Panc1 (cell line): ENCODE measurements around the gene ENTPD3. TPM values are rescaled to one million over a fixed set of nuclear protein-coding genes. Genes with fewer than 3 reads are reported as not detected.

ENCODE experiments used
- ATAC-seq: fragments of 200-7000 bp; cut with Tn5 transposase; 2 replicates; pipeline ENCODE4 v1.9.1; 2020; ENCODE audit warnings: mild to moderate bottlenecking, moderate library complexity
- BruUV-seq: library from RNA; stranded (reverse); fragments of 400-500 nt; replicated peaks from 2 replicates; lab custom pipeline; 2021; lab: Mats Ljungman, UMichigan
- CTCF ChIA-PET: fragments of 300-600 bp; sonication (Branson Sonifier 250); formaldehyde crosslinking; loops from one replicate; lab custom pipeline; 2022; ENCODE audit warnings: antibody characterized with exemption; lab: Charles Lee
- POLR2A ChIA-PET: fragments of 300-600 bp; sonication (Branson Sonifier 250); formaldehyde crosslinking; loops from one replicate; lab custom pipeline; 2022; ENCODE audit warnings: antibody characterized with exemption; lab: Charles Lee
- DNase-seq: peaks from one replicate; pipeline ENCODE4 v3.0.0-alpha.2; 2010; ENCODE audit warnings: low read depth, low spot score
- H3K27ac ChIP-seq: 2 replicates; pipeline ENCODE4 v1.5.1; 2011; ENCODE audit warnings: mild to moderate bottlenecking, low read length, inconsistent platforms
- H3K27me3 ChIP-seq: fragments of 200-500 bp; sonication (Bioruptor generic); 2 replicates; pipeline ENCODE4 v1.6.0; 2014; ENCODE audit warnings: low read length, inconsistent platforms; ENCODE audit not compliant: control insufficient read depth, insufficient read depth
- H3K36me3 ChIP-seq: fragments of 200-500 bp; sonication (Bioruptor generic); 2 replicates; pipeline ENCODE4 v1.5.1; 2014; ENCODE audit warnings: inconsistent platforms, mild to moderate bottlenecking, low read length, moderate library complexity; ENCODE audit not compliant: control insufficient read depth, insufficient read depth
- H3K4me1 ChIP-seq: 2 replicates; pipeline ENCODE4 v1.5.1; 2011; ENCODE audit warnings: inconsistent platforms, mild to moderate bottlenecking, low read length, moderate library complexity; ENCODE audit not compliant: control insufficient read depth, insufficient read depth
- H3K4me3 ChIP-seq, 2 experiments: 2 replicates each; pipeline ENCODE4 v1.5.1; 2011 to 2012; ENCODE audit warnings: low read depth in 2 of 2, low read length in 2 of 2, mild to moderate bottlenecking in 2 of 2, inconsistent platforms in 1 of 2, moderate library complexity in 1 of 2
- H3K9me3 ChIP-seq: fragments of 200-500 bp; sonication (Bioruptor generic); 2 replicates; pipeline ENCODE4 v1.5.1; 2014; ENCODE audit warnings: low read depth, mild to moderate bottlenecking, inconsistent platforms, low read length, moderate library complexity; ENCODE audit not compliant: control insufficient read depth, insufficient read depth
- CTCF ChIP-seq: fragments of 450-650 bp; IDR thresholded peaks from 2 replicates; pipeline ENCODE4 v1.5.1; 2017; ENCODE audit warnings: mild to moderate bottlenecking
- POLR2AphosphoS5 ChIP-seq: IDR thresholded peaks from 2 replicates; pipeline ENCODE4 v1.6.1; 2012; ENCODE audit warnings: mild to moderate bottlenecking, low read depth, low read length, moderate library complexity
- SIN3A ChIP-seq: IDR thresholded peaks from 2 replicates; pipeline ENCODE4 v1.6.1; 2012; ENCODE audit warnings: low read depth, mild to moderate bottlenecking, low read length, moderate library complexity, borderline replicate concordance; ENCODE audit not compliant: insufficient read depth
- TCF7L2 ChIP-seq: IDR thresholded peaks from 2 replicates; pipeline ENCODE4 v1.6.1; 2011; ENCODE audit warnings: mild to moderate bottlenecking, low read depth, low read length, inconsistent platforms
- in situ Hi-C: cut with HindIII; loops from 2 replicates; pipeline ENCODE4 v1.10.0; 2016; ENCODE audit warnings: low sequenced_read_pairs, low pct_unique_long_range_greater_than_20kb
- intact Hi-C: fragments of 100-400 bp; cut with micrococcal nuclease; formaldehyde crosslinking; loops from one replicate; pipeline ENCODE4 v1.10.0; 2022; ENCODE audit not compliant: unreplicated experiment
- total RNA-seq: library from RNA; stranded (reverse); gene quantifications from one replicate; pipeline ENCODE4 v1.2.1, GENCODE V29; 2021; ENCODE audit not compliant: unreplicated experiment
- TF ChIP-seq, protein P1 (sequence below), 2 experiments: IDR thresholded peaks; 2 replicates each; pipeline ENCODE4 v1.6.1; 2011 to 2012; ENCODE audit warnings: low read depth in 2 of 2, control low read depth in 1 of 2, low read length in 1 of 2, mild to moderate bottlenecking in 1 of 2, moderate library complexity in 1 of 2; ENCODE audit not compliant: insufficient read depth in 1 of 2

Gene ENTPD3
- total RNA-seq, 1 experiment from 2014 or later, result not detected

- intact Hi-C loops, result no loop called here
- Histone ChIP-seq H3K9me3 (no peaks in the 10 kb centered on the region), H3K27me3 (no peaks in the 10 kb centered on the region; the same call in 1 of the 2 replicates), H3K36me3 (no peaks in the 10 kb centered on the region), H3K4me3 (no peak overlapping the region), H3K4me1 (no peaks in the 10 kb centered on the region), H3K27ac (no peak overlapping the region)
- BruUV-seq, result no TSS peak
- in situ Hi-C loops, result no loop called here
- DNase-seq, result no peak
- no peak for ATAC-seq
- TF ChIP-seq TCF7L2 (no peak), POLR2AphosphoS5 (no peak), SIN3A (no peak), CTCF (no peak)
- TF ChIP-seq, protein P1, sequence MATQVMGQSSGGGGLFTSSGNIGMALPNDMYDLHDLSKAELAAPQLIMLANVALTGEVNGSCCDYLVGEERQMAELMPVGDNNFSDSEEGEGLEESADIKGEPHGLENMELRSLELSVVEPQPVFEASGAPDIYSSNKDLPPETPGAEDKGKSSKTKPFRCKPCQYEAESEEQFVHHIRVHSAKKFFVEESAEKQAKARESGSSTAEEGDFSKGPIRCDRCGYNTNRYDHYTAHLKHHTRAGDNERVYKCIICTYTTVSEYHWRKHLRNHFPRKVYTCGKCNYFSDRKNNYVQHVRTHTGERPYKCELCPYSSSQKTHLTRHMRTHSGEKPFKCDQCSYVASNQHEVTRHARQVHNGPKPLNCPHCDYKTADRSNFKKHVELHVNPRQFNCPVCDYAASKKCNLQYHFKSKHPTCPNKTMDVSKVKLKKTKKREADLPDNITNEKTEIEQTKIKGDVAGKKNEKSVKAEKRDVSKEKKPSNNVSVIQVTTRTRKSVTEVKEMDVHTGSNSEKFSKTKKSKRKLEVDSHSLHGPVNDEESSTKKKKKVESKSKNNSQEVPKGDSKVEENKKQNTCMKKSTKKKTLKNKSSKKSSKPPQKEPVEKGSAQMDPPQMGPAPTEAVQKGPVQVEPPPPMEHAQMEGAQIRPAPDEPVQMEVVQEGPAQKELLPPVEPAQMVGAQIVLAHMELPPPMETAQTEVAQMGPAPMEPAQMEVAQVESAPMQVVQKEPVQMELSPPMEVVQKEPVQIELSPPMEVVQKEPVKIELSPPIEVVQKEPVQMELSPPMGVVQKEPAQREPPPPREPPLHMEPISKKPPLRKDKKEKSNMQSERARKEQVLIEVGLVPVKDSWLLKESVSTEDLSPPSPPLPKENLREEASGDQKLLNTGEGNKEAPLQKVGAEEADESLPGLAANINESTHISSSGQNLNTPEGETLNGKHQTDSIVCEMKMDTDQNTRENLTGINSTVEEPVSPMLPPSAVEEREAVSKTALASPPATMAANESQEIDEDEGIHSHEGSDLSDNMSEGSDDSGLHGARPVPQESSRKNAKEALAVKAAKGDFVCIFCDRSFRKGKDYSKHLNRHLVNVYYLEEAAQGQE (IDR thresholded peaks at IDR 0.05; ENCODE audit: insufficient read depth in 1 of 2, low read depth in 2 of 2, low read length in 1 of 2), result no peak
- ChIA-PET POLR2A (no interaction called here), CTCF (no interaction called here)
Observed at GRCh38 chr3:40358454-40358853, 28.5 kb upstream of the ENTPD3 start.

DNA sequence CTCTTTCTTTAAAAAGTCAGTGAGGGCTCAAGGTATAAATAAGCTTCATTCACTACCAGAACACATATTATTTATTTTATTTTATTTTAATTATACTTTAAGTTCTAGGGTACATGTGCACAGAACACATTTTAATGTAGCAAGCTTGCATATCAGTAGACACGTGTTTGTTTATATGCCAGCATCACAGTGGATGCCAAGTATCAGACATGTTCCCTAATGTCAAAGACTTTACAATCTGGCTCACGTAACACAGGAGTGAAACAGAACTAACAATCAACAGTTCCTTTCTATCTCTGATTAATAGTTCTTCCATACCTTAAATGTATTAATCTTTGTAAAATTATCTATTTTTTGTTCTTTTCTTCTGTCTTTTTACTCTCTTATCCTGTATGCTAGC is 23.3 kb upstream of the ENTPD3 start:
- ChIA-PET POLR2A (no interaction called here), CTCF (no interaction called here)
- Histone ChIP-seq H3K9me3 (no peaks in the 10 kb centered on the region), H3K36me3 (no peaks in the 10 kb centered on the region), H3K4me3 (no peak overlapping the region), H3K27me3 (no peaks in the 10 kb centered on the region; the same call in 1 of the 2 replicates), H3K27ac (no peak overlapping the region), H3K4me1 (no peaks in the 10 kb centered on the region)
- TF ChIP-seq, protein P1 (IDR thresholded peaks at IDR 0.05; ENCODE audit: insufficient read depth in 1 of 2, low read depth in 2 of 2, low read length in 1 of 2), result no peak
- DNase-seq, result no peak
- BruUV-seq, result no TSS peak
- intact Hi-C loops, result no loop called here
- no peak for ATAC-seq
- in situ Hi-C loops, result no loop called here
